AG09319 (cell line): ENCODE measurements around the gene SPAG6.

ENCODE experiments used
- DNase-seq: peaks from one replicate; pipeline ENCODE4 v3.0.0-alpha.2; 2010; ENCODE audit warnings: low read depth; ENCODE audit errors: extremely low read depth
- TF ChIP-seq, protein P1 (sequence below): IDR thresholded peaks from 2 replicates; pipeline ENCODE4 v1.5.1; 2011; ENCODE audit warnings: low read depth, mild to moderate bottlenecking, inconsistent platforms, low read length, moderate library complexity

SPAG6 gene

DNA sequence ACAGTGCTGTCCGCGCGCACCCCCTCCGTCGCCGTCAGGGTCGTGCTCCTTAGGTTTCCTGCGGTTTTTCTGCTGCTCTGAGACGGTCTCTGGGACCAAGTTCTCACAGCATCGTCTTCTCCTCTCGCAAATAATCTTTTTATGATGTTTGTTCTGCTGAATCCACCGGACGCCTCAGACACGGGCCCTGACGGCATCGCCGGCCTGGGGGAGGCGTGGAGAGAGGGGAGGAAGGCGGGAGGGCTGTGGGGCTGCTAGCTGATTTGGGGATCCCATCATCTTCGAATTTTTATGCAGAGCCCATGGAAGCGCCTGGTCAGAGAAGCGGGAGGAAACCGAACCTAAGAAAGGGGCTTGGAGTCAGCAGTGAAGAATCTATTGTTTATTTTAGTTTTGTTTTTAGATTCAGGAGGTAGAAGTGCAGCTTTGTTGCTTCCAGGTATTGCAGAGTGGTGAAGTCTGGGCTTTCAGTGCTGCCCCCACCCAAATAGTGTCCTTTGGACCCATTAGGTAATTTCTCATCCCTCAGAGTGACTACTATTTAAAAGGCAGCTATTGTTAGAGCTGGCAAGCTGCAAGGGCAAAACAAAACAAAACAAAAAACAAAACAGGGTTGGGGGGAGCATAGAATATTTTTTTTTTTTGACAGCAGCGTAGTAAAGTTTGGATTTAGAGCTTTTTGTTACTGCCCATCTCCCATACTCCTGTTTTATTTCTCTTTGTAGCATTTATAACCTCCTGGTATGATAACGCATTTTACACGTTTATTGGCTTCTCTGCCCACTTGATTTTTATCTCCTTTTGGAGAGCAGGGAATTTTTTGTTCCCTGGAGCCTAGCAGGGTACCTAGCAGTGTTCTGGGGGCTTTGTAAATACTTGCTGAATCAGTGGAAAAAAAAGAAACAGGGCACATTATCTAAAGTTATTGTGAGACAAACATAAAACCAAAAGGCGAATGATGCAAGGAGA is 92.6 kb downstream of the SPAG6 start:
- TF ChIP-seq, protein P1, sequence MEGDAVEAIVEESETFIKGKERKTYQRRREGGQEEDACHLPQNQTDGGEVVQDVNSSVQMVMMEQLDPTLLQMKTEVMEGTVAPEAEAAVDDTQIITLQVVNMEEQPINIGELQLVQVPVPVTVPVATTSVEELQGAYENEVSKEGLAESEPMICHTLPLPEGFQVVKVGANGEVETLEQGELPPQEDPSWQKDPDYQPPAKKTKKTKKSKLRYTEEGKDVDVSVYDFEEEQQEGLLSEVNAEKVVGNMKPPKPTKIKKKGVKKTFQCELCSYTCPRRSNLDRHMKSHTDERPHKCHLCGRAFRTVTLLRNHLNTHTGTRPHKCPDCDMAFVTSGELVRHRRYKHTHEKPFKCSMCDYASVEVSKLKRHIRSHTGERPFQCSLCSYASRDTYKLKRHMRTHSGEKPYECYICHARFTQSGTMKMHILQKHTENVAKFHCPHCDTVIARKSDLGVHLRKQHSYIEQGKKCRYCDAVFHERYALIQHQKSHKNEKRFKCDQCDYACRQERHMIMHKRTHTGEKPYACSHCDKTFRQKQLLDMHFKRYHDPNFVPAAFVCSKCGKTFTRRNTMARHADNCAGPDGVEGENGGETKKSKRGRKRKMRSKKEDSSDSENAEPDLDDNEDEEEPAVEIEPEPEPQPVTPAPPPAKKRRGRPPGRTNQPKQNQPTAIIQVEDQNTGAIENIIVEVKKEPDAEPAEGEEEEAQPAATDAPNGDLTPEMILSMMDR: no peak
- DNase-seq: no peak

DNA sequence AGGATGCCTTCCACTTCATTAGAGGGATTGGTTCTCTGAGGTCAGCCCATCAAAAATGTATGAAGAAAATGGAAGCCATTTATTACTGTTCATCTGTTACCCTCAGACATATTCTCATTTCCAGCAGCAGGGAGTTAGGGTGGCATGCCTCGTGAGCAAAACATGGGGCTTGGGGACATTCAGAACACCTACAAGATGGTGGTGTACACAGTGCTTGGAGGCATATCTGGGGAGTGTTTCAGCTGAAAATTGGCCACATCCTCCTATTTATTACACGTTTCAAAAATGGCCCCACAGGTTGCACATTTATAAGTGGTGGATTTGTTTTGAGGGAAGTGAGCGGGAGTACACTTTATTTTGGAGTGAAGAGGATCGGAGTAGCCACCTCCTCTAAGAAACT is 93.4 kb downstream of the SPAG6 start:
- TF ChIP-seq, protein P1: no peak
- DNase-seq: no peak

GRCh38 chr10:22442063-22442462 is 96.8 kb downstream of the SPAG6 start:
- TF ChIP-seq, protein P1: no peak

GRCh38 chr10:22442468-22442867 is 97.2 kb downstream of the SPAG6 start:
- DNase-seq: no peak
- TF ChIP-seq, protein P1: no peak

More at GRCh38 chr10:22442063-22442462, 96.8 kb downstream of the SPAG6 start:
- no peak for DNase-seq

GRCh38 chr10:22443175-22443901 is 98.0 kb downstream of the SPAG6 start:
- TF ChIP-seq, protein P1: no peak

GRCh38 chr10:22444219-22444788 is 99.0 kb downstream of the SPAG6 start:
- TF ChIP-seq, protein P1: no peak
- no peak for DNase-seq

More at GRCh38 chr10:22443175-22443901, 98.0 kb downstream of the SPAG6 start:
- DNase-seq: no peak
